GM19468 (cell line): ENCODE results near the gene LRP1B.

Experiments
- ATAC-seq: cut with Tn5 transposase; IDR thresholded peaks from one replicate; pipeline ENCODE4 v1.9.1; 2021; ENCODE audit warnings: mild to moderate bottlenecking, moderate library complexity, moderate number of reproducible peaks; ENCODE audit not compliant: unreplicated experiment; ENCODE audit errors: extremely low read depth

The LRP1B gene

DNA sequence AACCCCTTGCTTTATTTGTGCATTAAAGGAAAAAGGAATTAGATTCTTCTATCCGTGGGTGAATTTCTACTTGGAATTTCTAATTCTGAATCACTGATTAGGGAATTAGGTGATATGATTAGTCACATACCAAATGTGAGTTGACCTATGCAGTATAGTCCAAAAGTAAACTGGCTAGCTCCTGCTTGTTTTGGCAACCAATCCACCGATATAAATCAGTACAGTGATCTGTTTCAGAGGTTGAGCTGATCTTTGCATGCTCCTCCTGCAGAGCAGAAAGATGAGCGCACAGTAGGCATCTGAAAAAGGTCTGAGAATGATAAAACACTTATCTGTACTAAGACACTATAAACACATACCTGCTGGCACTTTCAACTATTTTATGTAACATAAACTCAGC, 86.6 kb downstream of the LRP1B start:
- no peak for ATAC-seq

DNA sequence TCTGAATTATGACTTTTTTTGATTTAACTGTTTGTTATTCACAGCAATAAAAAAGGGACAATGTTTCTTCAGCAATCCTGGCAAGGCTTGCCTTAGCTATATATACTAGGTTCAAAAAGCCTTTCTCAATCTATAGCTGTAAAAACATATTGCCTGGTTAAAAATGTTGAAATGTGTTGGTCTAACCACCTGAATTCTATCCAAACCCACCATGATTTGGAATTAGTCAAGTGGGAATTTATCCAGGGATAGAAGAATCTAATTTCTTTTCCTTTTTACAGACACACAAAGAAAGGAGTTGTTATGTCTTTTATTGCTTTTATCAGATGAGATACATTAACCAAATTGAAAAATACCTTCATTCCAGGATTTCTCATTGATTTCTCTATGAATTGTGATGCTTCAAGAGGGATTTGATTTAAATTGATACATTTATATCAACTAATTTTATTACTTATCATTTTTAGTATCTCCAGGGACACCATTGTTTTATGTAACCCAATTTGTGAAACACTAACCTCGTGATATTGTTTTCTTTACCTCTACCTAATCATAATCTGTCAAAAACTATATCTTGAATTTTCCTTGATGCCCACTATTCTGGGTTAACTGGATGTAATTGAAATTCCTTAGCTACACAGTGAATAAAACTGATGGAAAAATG, 88.1 kb downstream of the LRP1B start:
- ATAC-seq = no peak

DNA sequence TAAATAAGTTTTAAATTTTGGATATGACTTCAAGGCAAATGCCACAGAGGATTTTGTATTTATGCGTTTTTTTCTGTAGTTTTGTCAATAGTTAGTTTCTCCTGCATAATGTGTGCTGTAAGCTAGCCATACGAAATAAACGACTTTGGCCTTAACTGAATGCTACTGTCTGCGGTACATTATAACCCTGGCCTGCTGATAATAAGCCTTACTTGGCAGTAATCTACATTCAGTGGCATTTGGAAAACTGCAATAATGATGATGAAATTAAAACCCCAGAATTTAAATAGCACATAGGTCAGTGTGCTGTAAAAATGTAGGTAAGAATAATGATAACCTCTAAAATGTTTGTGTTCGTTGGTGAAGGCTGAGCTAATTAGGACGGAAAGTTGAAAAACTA, 88.8 kb downstream of the LRP1B start:
- ATAC-seq = no peak

DNA sequence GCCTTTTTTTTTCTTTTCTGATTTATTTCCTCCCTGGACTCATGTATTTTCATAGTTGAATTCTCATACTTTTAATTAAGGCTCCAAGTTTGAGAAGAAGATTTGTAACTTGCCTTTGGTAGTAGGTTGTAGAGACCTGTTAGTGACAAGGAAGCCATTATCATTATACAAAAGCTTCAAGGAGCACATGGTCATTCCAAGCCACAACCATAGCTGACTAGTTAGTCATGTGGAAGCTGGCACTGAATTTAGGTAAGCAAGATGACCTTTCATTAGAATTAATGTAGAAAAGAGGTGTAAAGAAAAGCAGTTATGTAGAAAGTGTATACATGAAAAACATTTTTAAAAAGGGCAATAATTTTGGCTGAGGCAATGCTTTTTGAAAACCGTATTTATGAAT, 89.7 kb downstream of the LRP1B start:
- no peak for ATAC-seq

DNA sequence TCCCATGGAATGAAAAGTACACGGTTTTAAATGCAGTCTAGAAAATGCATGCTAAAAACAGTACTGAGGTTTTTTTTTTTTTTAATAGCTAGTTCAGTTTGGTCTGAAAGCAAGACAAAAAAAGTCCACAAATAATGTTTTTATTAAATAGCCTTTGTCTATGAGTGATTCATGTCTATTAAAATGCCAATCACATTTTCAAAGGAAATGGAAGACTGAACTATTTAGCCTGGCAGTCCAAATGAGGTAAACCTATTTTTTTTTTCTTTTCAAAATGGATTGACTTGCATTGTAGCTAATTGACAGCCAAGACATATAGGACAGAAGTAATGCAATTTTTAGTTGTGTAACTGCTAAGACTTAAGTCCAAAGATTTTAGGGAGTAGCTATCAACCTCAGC, 90.3 kb downstream of the LRP1B start:
- no peak for ATAC-seq

DNA sequence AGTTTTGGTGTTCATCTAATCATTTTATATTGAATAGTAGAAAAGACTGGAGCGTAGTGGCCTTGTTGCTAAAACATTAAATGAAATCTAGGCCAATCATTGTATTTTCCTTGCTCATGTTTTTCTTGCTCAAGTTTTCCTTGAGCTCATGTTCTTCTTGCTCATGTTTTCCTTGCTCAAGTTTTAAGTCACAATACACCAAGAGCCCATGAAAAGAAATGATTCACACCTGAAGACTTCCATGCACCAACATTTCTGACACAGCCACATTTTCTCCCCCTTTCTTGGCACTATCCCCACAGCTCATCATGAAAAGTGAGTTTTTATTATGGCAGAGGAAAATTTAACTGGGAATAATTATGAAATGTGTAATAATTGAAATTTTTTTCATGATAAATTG, 92.0 kb downstream of the LRP1B start:
- no peak for ATAC-seq

DNA sequence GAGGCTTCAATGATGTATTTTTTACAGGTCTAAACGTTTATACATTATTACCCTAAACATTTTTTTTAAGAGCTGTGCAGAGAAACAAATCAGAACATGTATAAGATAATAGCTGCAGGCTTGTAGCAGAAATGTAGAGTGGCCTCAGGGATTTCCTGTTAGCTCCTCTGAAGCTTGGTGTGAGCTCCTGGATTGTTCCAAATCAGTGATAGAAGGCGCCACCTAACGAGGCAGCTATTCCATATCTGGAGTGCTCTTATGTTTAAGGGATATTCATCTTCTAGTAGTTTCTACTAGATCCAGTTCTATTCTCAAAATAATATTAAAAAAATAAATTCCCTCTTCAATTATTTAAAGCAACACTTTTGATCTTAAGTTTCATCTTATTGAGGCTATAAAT, 93.1 kb downstream of the LRP1B start:
- no peak for ATAC-seq

DNA sequence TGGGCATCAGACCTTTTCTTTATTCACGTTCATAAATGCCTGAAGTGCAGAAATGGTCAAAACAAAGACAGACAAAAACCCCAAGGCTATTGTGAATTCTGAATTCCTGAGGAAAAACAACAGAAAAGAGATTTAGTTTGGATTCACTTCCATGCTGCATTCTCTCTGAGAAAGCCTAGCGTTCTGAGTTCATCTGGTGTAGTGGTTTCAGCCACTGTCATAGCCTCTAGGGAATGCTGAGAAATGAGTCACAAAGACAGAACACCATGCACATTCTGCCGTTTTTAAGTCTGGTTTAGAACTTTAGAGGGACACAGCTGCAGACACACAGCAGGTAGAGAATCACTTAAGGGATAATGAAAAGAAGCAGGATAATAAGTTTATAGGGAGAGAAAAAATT, 93.8 kb downstream of the LRP1B start:
- no peak for ATAC-seq

DNA sequence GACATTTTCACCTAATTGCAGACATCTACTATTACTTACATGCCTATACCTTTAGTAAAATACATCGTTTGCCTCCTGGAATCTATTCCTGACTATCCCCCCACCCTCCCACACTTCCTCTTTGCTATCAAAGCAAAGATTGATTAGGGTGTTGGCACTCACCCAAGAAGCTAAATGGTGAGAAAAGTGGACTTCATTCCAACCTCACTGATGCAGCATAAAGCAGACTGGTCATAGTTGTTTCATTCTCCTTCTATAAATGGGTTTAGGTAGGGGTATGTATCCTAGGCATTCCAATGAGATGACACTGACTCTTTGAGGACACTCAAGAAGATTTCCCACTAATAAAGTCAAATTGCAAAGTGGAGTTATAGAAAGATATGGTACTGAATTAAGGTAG, 97.4 kb downstream of the LRP1B start:
- no peak for ATAC-seq

DNA sequence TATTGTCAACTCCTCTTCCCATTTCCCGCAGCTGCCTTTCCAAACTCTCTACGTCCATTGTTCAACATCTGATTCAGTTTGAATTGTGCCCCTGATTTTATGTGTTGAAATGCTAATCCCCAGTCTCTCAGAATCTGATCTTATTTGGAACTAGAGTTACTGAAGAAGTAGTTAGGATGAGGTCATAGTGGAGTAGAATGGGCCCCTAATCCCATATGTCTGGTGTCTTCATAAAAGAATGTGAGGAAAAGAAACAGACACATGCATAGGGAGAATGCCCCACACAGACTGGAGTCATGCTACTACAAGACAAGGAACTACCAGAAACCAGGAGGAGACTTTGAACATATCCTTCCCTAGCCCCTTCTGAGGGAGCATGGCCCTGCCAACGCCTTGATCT, 99.2 kb downstream of the LRP1B start:
- no peak for ATAC-seq

DNA sequence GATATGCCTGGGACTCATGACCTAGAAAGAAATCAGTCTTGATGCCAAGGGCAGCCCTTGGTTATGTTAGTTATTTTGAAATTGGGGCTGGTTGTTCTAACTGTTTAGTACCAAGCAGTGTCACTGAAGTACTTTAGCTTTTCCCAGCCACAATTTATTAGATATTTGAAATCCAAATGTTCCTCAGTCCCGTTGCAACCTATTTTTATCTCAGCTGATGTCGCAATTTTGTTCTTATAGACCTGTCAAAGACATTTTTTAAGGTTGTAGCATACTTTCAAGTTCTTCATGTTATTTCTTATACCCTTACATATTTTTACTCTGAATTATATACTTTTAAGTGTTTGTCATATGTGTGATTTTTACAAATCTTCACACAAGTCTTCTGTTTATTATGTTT, 100.1 kb downstream of the LRP1B start:
- ATAC-seq = no peak

DNA sequence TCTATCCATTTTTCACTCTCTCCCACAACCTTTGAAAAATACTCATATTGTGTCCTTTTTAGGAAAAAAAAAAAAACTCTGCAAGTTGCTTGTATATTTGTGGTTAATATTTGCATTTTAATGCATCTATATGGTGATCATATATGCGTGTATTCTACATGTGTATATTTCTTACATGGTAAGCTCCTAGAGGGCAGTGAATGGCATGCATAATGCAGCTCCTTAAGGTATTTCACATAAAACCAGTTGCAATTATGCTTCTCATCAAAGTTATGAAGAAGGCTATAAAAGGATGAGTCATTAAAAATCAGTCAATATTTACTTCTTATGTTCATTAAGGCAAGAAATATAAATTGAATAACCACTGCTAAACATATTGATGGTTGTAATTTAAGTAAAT, 100.8 kb downstream of the LRP1B start:
- no peak for ATAC-seq

DNA sequence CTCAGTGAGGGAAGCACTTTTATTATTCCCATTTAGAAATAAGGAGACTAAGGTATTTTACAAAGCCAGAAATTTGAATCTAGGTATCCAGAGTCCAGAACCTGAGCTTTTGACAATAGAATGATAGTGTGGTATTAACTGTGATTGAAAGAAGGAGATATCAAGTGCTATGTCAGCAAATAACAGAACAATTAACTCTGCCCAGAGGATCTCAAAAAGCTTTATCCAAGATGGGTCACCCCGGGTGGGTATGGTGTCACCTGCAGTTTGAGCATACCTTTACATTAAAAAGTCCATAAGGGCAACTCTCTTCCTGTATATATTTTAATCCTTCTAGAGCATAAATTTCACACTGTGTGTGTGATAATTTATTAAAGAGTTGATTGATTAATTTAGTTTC, 105.4 kb downstream of the LRP1B start:
- no peak for ATAC-seq

DNA sequence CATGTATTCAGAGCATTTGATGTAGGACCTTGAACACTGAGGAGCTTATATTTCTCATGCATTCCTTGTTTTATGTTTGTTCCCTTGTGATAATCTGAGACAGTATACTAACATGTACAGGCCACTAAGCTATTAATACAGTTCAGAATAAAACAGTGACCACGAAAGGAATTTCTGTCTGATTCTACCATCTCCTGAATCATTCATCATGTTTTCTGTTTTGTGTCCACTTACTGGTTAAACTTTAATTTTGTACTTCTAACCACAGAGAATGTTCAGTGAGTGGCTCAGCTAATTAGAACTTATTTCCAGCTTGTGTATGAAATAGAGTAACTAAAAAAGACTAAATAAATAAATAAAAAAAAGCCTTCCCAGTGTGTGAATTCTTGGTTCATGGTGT, 110.4 kb downstream of the LRP1B start:
- no peak for ATAC-seq

DNA sequence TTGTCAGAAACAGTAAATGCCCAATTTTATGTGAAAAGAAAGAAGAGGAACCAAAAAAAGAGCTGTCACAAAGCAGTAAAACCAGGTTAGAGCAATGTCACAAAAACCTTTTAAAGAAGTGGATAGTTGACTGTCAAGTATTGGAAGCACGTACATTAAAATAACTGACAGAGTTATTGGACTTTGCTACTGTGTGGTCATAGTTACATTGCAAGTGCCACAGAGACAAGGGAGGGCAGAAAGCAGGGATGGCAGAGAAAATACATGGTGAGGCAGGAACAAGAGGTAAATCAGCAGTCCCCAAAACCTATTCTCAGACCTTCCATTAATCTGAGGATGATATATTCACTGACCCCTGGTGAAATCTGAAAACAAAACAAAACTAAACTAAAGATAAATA, 116.3 kb downstream of the LRP1B start:
- no peak for ATAC-seq

DNA sequence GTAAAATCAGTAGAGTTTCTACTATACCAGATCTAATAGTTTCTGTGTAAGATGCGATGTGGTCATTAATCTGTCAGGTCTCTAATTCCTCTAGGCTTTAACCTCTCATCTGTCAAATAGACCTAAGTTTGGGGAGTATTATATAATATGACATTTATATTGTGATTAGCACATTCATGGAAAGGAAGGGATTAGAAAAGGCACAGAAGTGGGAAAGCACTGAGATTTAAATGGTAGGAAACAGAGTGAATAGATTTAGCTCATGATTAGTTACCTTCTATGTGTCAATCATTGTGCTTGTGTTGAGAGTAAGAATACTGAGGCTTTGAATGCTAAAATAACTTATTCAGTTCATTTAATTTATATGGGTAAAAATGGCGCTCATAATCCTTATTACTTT, 118.0 kb downstream of the LRP1B start:
- ATAC-seq = no peak

DNA sequence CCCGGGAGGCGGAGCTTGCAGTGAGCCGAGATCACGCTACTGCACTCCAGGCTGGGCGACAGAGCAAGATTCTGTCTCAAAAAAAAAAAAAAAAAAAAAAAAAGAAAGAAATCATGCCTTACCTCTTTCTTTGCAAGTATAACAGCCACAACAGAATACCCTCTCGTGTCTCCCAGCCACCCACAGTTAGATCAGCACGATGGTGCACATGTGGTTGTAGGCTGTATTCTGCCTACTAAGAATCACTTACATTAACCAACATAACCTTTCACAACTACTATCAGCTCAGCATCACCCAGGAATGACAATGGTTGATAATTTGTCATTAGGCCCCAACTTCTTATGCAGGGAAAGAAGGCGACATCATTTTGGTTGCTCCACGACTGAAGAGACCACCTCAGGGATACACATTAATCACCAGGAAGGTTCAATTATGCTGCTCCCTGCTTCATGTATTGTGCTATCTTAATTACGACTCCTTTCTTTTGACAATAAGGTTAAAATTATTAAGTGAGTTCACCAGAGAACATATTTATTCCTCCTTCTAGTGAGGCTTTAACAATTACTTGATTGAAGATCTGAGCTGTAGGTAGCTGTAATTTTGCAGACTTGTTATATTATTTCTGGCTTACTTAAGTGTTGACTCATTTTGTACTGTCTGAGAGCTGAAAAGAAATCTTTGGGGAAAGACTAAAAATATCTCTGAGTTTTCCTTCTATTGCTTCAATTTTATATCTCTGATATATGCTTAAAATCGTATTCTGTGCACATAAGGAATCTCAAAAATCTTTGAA, 120.1 kb downstream of the LRP1B start:
- ATAC-seq = no peak

DNA sequence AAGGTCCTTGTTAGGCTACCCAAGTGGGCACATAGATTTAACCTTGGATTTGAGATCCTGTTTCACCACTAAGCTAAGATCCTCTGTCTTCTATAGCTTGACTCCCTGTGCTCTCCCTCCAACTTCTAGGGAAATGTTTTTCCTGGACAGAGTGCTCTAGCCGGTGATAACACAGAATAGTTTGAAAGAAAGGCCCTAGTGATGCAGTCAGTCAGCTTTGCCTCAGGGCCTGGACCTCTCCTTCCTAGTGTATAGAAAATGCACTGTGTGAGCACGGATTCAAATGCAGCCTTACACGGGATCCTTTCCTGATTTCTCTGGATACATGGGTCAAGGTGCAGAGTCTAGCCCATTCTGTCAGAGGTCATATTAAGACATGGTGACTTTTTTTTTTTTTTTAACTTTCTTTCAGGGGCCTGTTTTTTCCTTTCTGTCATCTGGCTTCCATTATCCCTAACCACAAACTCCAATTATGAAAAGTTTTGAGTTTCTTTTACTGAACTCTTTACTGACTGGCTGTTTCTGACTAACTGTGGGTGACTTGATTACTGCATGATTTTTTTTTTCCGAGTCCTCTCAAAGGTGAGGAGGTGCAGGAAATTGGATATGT, 122.6 kb downstream of the LRP1B start:
- no peak for ATAC-seq

DNA sequence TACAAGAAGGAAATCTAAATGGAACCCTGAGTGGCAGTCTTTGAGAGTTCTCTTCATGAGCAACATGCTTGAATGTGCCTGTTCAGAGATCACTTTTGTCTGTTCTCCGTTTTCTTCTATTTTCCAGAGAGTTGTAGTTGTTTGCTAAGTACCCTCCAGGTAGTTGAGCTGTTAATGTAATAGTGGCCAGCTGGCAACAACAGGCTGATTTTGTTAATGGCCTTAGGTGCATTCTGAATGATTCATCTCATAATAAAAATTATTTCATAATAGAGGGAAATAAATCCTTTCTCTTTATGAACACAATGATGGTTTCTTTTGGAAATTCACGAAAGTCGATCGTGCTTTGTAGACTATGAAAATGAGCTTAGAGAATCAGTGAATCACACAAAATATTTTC, 136.8 kb downstream of the LRP1B start:
- ATAC-seq = no peak

DNA sequence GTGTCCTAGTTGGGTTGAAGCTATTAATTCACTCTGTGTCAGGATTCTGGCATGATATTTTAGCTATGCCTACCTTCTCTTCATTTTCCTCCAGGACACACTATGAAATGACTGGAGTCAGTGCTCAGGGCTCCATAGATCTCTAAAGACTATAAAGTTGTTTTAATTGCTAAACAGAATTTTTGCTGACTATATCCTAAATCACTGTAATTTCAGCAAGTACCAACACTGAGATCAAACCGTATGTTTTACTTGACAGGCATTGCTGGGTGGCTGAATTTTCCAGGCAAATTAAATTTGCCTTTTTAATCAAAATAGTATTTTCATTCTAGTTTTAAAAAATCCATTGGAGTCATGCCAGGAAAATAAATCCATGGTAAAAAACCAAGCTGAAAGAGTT, 138.1 kb downstream of the LRP1B start:
- ATAC-seq = no peak

DNA sequence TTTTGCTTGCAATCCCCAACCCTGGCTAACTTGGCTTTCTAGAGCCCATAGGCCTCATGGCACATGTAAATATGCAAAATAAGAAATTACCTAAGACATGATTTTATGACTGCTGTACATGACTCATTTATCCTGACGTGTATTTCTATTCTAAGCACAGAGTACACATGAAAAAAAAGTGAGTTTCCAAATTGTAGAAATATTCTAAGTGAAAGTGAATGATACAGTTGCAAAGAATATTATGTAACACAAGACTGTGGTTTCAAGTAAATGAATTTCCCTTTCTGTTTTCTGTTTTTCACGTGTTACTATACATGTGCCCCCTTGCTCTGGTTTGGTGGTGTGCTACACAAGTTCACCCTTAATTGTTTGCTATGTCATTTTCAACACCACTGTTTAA, 162.4 kb downstream of the LRP1B start:
- ATAC-seq = no peak

DNA sequence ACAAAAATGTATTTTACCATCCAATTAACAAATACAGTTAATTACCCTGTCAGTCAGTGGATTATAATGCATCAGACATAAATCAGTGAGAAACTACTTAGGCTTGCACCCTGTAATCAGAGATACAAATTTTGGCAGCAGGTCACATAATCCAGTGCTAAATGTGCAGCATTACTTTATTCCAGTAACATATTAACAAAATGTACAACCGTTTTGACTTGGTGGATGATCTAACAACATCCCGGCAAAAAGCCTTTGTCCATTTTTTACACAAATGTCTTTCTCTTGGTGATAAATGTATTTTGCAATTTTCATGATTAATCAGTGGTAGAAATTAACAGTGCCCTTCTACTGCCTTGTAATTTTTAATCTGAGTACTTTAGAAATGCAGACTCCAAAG, 162.8 kb downstream of the LRP1B start:
- ATAC-seq = no peak
